Loucy (cell line): ENCODE data around the gene XAB2.
"Not testable (repeated sequence)": the region's sequence is repeated elsewhere in the genome, so short reads cannot be mapped to it uniquely, and the experiment has no call there.

Experiments
- H2AFZ ChIP-seq: fragments of 200-600 bp; sonication (generic); 2 replicates; pipeline ENCODE4 v1.6.0; 2016; ENCODE audit warnings: antibody characterized with exemption, mild to moderate bottlenecking, low read length, moderate library complexity
- H3F3A ChIP-seq: fragments of 200-600 bp; 2 replicates; pipeline ENCODE4 v1.6.0; 2016; ENCODE audit warnings: antibody characterized with exemption, low read depth, mild to moderate bottlenecking
- H3K27me3 ChIP-seq: fragments of 200-600 bp; sonication (generic); 2 replicates; pipeline ENCODE4 v1.6.1; 2014; ENCODE audit warnings: low read length, mild to moderate bottlenecking; ENCODE audit not compliant: insufficient read depth, poor library complexity, severe bottlenecking
- H3K36me3 ChIP-seq: fragments of 200-600 bp; sonication (generic); 2 replicates; pipeline ENCODE4 v1.6.1; 2016; ENCODE audit warnings: low read length; ENCODE audit not compliant: insufficient read depth
- H3K4me1 ChIP-seq: fragments of 200-600 bp; sonication (generic); 2 replicates; pipeline ENCODE4 v1.5.1; 2014; ENCODE audit warnings: low read length, mild to moderate bottlenecking; ENCODE audit not compliant: insufficient read depth, poor library complexity, severe bottlenecking
- H3K4me2 ChIP-seq: fragments of 200-600 bp; sonication (generic); 2 replicates; pipeline ENCODE4 v1.6.0; 2014; ENCODE audit warnings: antibody characterized with exemption, low read length, low read depth, mild to moderate bottlenecking; ENCODE audit not compliant: poor library complexity, severe bottlenecking
- H3K4me3 ChIP-seq: fragments of 200-600 bp; sonication (generic); 2 replicates; pipeline ENCODE4 v1.5.1; 2014; ENCODE audit warnings: low read length, mild to moderate bottlenecking, mixed read lengths; ENCODE audit not compliant: poor library complexity, severe bottlenecking
- H3K79me2 ChIP-seq: fragments of 200-600 bp; sonication (generic); 2 replicates; pipeline ENCODE4 v1.6.1; 2014; ENCODE audit warnings: low read length; ENCODE audit not compliant: insufficient read depth
- H3K9ac ChIP-seq: fragments of 200-600 bp; sonication (generic); 2 replicates; pipeline ENCODE4 v1.6.0; 2014; ENCODE audit warnings: mild to moderate bottlenecking, low read depth, low read length, moderate library complexity; ENCODE audit not compliant: poor library complexity, severe bottlenecking
- H3K9me2 ChIP-seq: fragments of 200-600 bp; sonication (generic); replicated peaks from 2 replicates; pipeline ENCODE4 v1.6.1; 2016; ENCODE audit warnings: low read depth, low read length, mixed read lengths
- H3K9me3 ChIP-seq: fragments of 200-600 bp; sonication (generic); 2 replicates; pipeline ENCODE4 v1.6.1; 2014; ENCODE audit warnings: mild to moderate bottlenecking, antibody characterized with exemption, low read length, low read depth; ENCODE audit not compliant: insufficient read depth
- H4K20me1 ChIP-seq: fragments of 200-600 bp; sonication (generic); 2 replicates; pipeline ENCODE4 v1.6.0; 2014; ENCODE audit warnings: antibody characterized with exemption, low read length, mild to moderate bottlenecking; ENCODE audit not compliant: insufficient read depth, poor library complexity, severe bottlenecking
- EZH2phosphoT487 ChIP-seq: fragments of 200-600 bp; IDR thresholded peaks from 2 replicates; pipeline ENCODE4 v1.6.1; 2018; ENCODE audit warnings: antibody characterized with exemption, mild to moderate bottlenecking, moderate library complexity, borderline replicate concordance
- TF ChIP-seq, protein P1 (sequence below): fragments of 200-600 bp; sonication (generic); conservative IDR thresholded peaks from 2 replicates; pipeline ENCODE4 v1.5.1; 2014; ENCODE audit warnings: mild to moderate bottlenecking, antibody characterized with exemption, low read length

Gene XAB2

DNA sequence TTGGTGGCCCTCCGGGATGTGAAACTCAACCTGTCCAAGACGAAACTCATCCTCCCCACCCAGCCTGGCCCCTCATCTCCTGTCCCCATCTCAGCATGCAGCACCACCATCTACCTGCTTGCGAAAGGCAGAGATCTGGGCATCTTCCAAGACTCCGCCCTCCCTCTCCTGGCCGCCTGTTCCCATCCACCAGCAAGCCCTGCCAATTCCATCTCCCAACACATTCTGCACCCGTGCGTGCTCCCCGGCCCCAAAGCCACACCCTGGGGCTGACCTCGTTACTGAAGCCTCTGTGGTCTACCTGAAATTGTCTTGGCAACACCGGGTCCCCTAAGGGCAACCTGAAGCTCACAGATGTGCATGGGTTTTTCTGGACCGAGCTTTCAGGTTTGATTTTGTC lies 46.9 kb downstream of the XAB2 start:
- no peak for TF ChIP-seq EZH2phosphoT487
- TF ChIP-seq, protein P1, sequence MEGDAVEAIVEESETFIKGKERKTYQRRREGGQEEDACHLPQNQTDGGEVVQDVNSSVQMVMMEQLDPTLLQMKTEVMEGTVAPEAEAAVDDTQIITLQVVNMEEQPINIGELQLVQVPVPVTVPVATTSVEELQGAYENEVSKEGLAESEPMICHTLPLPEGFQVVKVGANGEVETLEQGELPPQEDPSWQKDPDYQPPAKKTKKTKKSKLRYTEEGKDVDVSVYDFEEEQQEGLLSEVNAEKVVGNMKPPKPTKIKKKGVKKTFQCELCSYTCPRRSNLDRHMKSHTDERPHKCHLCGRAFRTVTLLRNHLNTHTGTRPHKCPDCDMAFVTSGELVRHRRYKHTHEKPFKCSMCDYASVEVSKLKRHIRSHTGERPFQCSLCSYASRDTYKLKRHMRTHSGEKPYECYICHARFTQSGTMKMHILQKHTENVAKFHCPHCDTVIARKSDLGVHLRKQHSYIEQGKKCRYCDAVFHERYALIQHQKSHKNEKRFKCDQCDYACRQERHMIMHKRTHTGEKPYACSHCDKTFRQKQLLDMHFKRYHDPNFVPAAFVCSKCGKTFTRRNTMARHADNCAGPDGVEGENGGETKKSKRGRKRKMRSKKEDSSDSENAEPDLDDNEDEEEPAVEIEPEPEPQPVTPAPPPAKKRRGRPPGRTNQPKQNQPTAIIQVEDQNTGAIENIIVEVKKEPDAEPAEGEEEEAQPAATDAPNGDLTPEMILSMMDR = no peak

DNA sequence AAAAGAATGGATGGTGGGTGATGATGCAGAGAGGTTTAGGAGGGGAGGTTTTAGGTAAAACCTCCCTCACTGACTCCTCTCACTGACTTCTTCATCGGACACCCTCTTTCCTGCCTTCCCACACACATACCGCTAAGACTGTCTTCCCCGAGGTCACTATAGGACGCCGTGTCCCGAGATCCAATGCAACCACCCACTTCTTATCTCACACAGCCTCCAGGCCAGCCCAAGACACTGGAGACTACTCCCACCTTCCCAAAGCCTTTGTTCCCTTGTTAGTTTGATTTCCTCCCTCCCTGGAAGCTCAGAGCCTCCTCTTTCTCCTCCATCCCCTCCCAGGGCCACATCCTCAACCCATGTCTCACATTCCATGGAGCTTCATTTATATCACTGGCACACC lies 50.2 kb downstream of the XAB2 start:
- no peak overlapping the region for H2AFZ ChIP-seq
- H3K36me3 ChIP-seq = no peaks in the 10 kb centered on the region
- TF ChIP-seq EZH2phosphoT487 = no peak
- TF ChIP-seq, protein P1 = no peak
- H3K9me2 ChIP-seq = no peaks in the 10 kb centered on the region
- no peak overlapping the region for H3K4me3 ChIP-seq
- H3K27me3 ChIP-seq = no peaks in the 10 kb centered on the region
- H3K4me1 ChIP-seq = no peaks in the 10 kb centered on the region
- no peaks in the 10 kb centered on the region for H3F3A ChIP-seq
- H3K9me3 ChIP-seq = no peaks in the 10 kb centered on the region
- H4K20me1 ChIP-seq = no peaks in the 10 kb centered on the region
- no peak overlapping the region for H3K9ac ChIP-seq
- no peaks in the 10 kb centered on the region for H3K79me2 ChIP-seq
- no peak overlapping the region for H3K4me2 ChIP-seq

More for the DNA sequence above, 46.9 kb downstream of the XAB2 start:
- no peaks in the 10 kb centered on the region for H4K20me1 ChIP-seq
- H3K4me2 ChIP-seq = no peak overlapping the region
- no peak overlapping the region for H3K9ac ChIP-seq
- H3K36me3 ChIP-seq = no peaks in the 10 kb centered on the region
- H3F3A ChIP-seq = no peaks in the 10 kb centered on the region
- no peaks in the 10 kb centered on the region for H3K9me3 ChIP-seq
- no peaks in the 10 kb centered on the region for H3K27me3 ChIP-seq
- H3K79me2 ChIP-seq = no peaks in the 10 kb centered on the region
- no peak overlapping the region for H2AFZ ChIP-seq
- no peak overlapping the region for H3K4me3 ChIP-seq
- no peaks in the 10 kb centered on the region for H3K4me1 ChIP-seq
- H3K9me2 ChIP-seq = no peaks in the 10 kb centered on the region

DNA sequence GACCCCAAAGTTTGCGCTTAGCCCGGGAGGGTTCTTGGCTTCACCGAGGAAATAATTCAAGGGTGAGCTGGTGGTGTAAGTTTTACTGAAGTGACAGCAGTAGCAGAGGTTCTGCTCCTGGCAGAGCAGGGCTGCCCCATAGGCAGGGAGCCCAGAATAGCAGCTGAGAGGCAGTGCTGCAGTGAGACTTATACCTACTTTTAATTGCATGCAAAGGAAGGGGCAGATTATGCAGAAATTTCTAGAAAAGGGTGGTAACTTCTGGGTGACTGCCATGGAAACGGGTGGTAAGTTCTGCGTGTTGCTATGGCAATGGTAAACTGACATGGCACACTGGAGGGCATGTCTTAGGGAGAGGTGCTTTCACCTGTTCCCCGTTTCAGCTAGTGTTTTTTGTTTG lies 51.2 kb downstream of the XAB2 start:
- Histone ChIP-seq H3K4me2 (no peak overlapping the region), H3K9me2 (no peaks in the 10 kb centered on the region), H3K4me1 (no peaks in the 10 kb centered on the region), H3K9me3 (no peaks in the 10 kb centered on the region), H3K4me3 (no peak overlapping the region), H3F3A (no peaks in the 10 kb centered on the region), H3K9ac (no peak overlapping the region), H3K27me3 (no peaks in the 10 kb centered on the region), H4K20me1 (no peaks in the 10 kb centered on the region), H3K79me2 (no peaks in the 10 kb centered on the region), H3K36me3 (no peaks in the 10 kb centered on the region), H2AFZ (no peak overlapping the region)
- no peak for TF ChIP-seq EZH2phosphoT487
- TF ChIP-seq, protein P1 = no peak

DNA sequence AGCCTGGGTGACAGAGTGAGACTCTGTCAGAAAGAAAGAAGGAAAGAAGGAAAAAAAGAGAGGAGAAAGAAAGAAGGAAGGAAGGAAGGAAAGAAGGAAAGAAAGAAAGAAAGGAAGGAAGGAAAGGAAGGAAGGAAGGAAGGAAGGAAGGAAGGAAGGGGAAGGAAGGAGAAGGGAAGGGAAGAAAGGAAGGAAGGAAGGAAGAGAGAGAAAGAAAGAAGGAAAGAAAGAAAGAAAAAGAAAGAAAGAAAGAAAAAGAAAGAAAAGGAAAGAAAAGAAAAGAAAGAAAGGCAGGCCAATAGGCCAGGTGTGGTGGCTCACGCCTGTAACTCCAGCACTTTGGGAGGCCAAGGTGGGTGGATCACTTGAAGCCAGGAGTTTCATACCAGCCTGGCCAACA lies 51.9 kb downstream of the XAB2 start:
- H3K4me1 ChIP-seq, H3K27me3 ChIP-seq: not testable (repeated sequence)

More for the DNA sequence above, 51.9 kb downstream of the XAB2 start:
- H3F3A ChIP-seq, H3K79me2 ChIP-seq, H3K4me3 ChIP-seq, H4K20me1 ChIP-seq, H2AFZ ChIP-seq, H3K36me3 ChIP-seq, H3K9me2 ChIP-seq, H3K9me3 ChIP-seq, H3K9ac ChIP-seq, H3K4me2 ChIP-seq: not testable (repeated sequence)
